ENCODE results near the gene HELT. TPM values are rescaled to one million over a fixed set of nuclear protein-coding genes. Genes with fewer than 3 reads are reported as not detected.

The HELT gene
- total RNA-seq, 1 donor from 2014 or later: not detected

DNA sequence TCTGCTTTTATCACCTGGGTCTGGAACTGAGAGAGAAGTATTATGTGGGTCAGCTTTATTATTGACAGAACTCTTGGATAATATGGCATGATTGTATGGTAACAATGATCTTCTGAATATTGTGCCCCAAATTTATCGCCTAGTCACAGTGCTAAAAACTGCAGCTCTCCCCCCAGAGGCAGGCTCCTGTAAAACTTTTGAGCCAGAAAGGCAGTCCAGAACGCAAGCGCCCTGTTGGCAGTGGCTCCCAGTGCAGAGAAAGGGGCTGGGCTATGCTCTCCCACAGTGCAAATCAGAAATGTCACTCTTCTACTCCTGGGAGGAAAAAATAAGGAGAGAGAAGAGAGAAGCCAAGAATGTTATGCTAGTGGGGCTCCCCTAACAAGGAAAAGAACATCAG, 50.5 kb downstream of the HELT start:
- H3K4me3 Mint-ChIP-seq (ENCODE audit: unreplicated experiment): no peak overlapping the region

More for the DNA sequence above, 50.5 kb downstream of the HELT start:
- TF ChIP-seq CTCF (IDR thresholded peaks at IDR 0.05): no peak
- Mint-ChIP-seq H3K9me3 (ENCODE audit: low read depth) (no peaks in the 10 kb centered on the region), H3K36me3 (ENCODE audit: low read depth) (no peaks in the 10 kb centered on the region), H3K27me3 (ENCODE audit: low read depth) (peaks cover 5% of the 10 kb centered on the region), H3K4me1 (ENCODE audit: low read depth) (peaks cover 18% of the 10 kb centered on the region), H3K27ac (ENCODE audit: unreplicated experiment) (no peak overlapping the region)
- no peak for DNase-seq (ENCODE audit: low spot score)

Other genes starting within 250 kb of the HELT start
- gene ACSL1, start 192.5 kb upstream of the HELT start, total RNA-seq: 40.9 to 58.1 TPM (median 41.2 TPM) in 3 replicates
- gene SLC25A4, start 124.8 kb downstream of the HELT start, total RNA-seq: 48.9 to 61.5 TPM (median 61.0 TPM) in 3 replicates
- 48.5 to 53.1 TPM (median 50.1 TPM) in 3 replicates for gene CFAP97, start 185.5 kb downstream of the HELT start, total RNA-seq
- 53.5 to 57.5 TPM (median 53.6 TPM) in 3 replicates for gene SNX25, start 191.1 kb downstream of the HELT start, total RNA-seq